CD14-positive monocyte (primary cell): ENCODE results near the gene CYP3A4. TPM values are rescaled to one million over a fixed set of nuclear protein-coding genes. Genes with fewer than 3 reads are reported as not detected.

Experiments
- DNase-seq, 3 donors: peaks; one replicate each; pipeline ENCODE4 v3.0.0-alpha.2; 2011 to 2022
- H2AFZ ChIP-seq: 2 replicates; pipeline ENCODE4 v1.6.0; 2012; ENCODE audit warnings: mild to moderate bottlenecking, low read depth, low read length, inconsistent platforms; ENCODE audit not compliant: insufficient read depth, poor library complexity, severe bottlenecking
- H3K27ac ChIP-seq, 2 donors: 1 replicate in 1 of 2; 2 replicates in 1 of 2; pipeline ENCODE4 v1.5.1; 2012 to 2013; ENCODE audit warnings: low read length in 2 of 2, control low read depth in 1 of 2, inconsistent platforms in 1 of 2, low read depth in 1 of 2, mild to moderate bottlenecking in 1 of 2
- H3K27me3 ChIP-seq, 2 donors: one replicate each; pipeline versions ENCODE4 v1.6.0 to v1.6.1; 2011 to 2013; ENCODE audit warnings: low read length in 2 of 2; ENCODE audit not compliant: control insufficient read depth in 2 of 2, insufficient read depth in 2 of 2
- H3K36me3 ChIP-seq, 2 donors: replicated peaks in 1 of 2; 1 replicate in 1 of 2; 2 replicates in 1 of 2; pipeline versions ENCODE4 v1.5.1 to v1.6.1; 2012 to 2013; ENCODE audit warnings: low read length in 2 of 2, control low read depth in 1 of 2, inconsistent platforms in 1 of 2, mild to moderate bottlenecking in 1 of 2; ENCODE audit not compliant: insufficient read depth in 2 of 2, control insufficient read depth in 1 of 2
- H3K4me1 ChIP-seq, 2 donors: 1 replicate in 1 of 2; 2 replicates in 1 of 2; pipeline versions ENCODE4 v1.5.1 to v1.6.1; 2012 to 2013; ENCODE audit warnings: low read length in 2 of 2, control low read depth in 1 of 2, inconsistent platforms in 1 of 2, mild to moderate bottlenecking in 1 of 2, moderate library complexity in 1 of 2; ENCODE audit not compliant: insufficient read depth in 2 of 2, control insufficient read depth in 1 of 2
- H3K4me2 ChIP-seq: replicated peaks from 2 replicates; pipeline ENCODE3; 2012; ENCODE audit warnings: low read length, moderate library complexity, mild to moderate bottlenecking; ENCODE audit not compliant: poor library complexity, severe bottlenecking; ENCODE audit errors: extremely low read depth
- H3K4me3 ChIP-seq, 3 experiments: fragments of 200-600 bp in 1 of 3; sonication (generic) in 1 of 3; replicated peaks in 1 of 3; 1 replicate in 2 of 3; 2 replicates in 1 of 3; pipeline ENCODE4 v1.5.1; 2011 to 2013; ENCODE audit warnings: low read length in 3 of 3, mild to moderate bottlenecking in 3 of 3, control low read depth in 2 of 3, low read depth in 2 of 3, inconsistent platforms in 1 of 3, moderate library complexity in 1 of 3
- H3K79me2 ChIP-seq: 2 replicates; pipeline ENCODE4 v1.6.0; 2012; ENCODE audit warnings: mild to moderate bottlenecking, control low read depth, inconsistent platforms, low read length, moderate library complexity; ENCODE audit not compliant: insufficient read depth
- H3K9ac ChIP-seq: 2 replicates; pipeline ENCODE4 v1.6.0; 2017; ENCODE audit warnings: low read length, mild to moderate bottlenecking; ENCODE audit not compliant: insufficient read depth, poor library complexity, severe bottlenecking
- H3K9me3 ChIP-seq, 2 donors: replicated peaks in 1 of 2; 1 replicate in 1 of 2; 2 replicates in 1 of 2; pipeline versions ENCODE4 v1.5.1 to v1.6.1; 2012 to 2013; ENCODE audit warnings: low read length in 2 of 2, control low read depth in 1 of 2; ENCODE audit not compliant: control insufficient read depth in 1 of 2, insufficient read depth in 1 of 2
- H4K20me1 ChIP-seq: 2 replicates; pipeline ENCODE4 v1.6.0; 2012; ENCODE audit warnings: mild to moderate bottlenecking, low read length, control low read depth, moderate library complexity; ENCODE audit not compliant: insufficient read depth
- H3K27ac Mint-ChIP-seq, 7 donors: one replicate each; pipeline ENCODE4 v1.8.0; 2020; ENCODE audit warnings: mild to moderate bottlenecking in 7 of 7, mixed read lengths in 7 of 7, moderate library complexity in 6 of 7, inconsistent platforms in 2 of 7
- H3K27me3 Mint-ChIP-seq, 3 donors: one replicate each; pipeline ENCODE4 v1.8.0; 2021 to 2022; ENCODE audit warnings: low read depth in 3 of 3, mild to moderate bottlenecking in 3 of 3, mixed read lengths in 3 of 3, moderate library complexity in 3 of 3, inconsistent platforms in 1 of 3
- H3K36me3 Mint-ChIP-seq, 2 donors: one replicate each; pipeline ENCODE4 v1.8.0; 2020; ENCODE audit warnings: mixed read lengths in 2 of 2, inconsistent platforms in 1 of 2, mild to moderate bottlenecking in 1 of 2
- H3K4me1 Mint-ChIP-seq: one replicate; pipeline ENCODE4 v1.8.0; 2020; ENCODE audit warnings: mild to moderate bottlenecking, mixed read lengths
- H3K4me3 Mint-ChIP-seq, 2 donors: one replicate each; pipeline ENCODE4 v1.8.0; 2020; ENCODE audit warnings: mild to moderate bottlenecking in 2 of 2, mixed read lengths in 2 of 2, moderate library complexity in 1 of 2
- H3K9me3 Mint-ChIP-seq, 7 donors: one replicate each; pipeline ENCODE4 v1.8.0; 2020 to 2022; ENCODE audit warnings: mixed read lengths in 7 of 7, mild to moderate bottlenecking in 6 of 7, moderate library complexity in 6 of 7, inconsistent platforms in 2 of 7
- WGBS: methylation state at CpG from one replicate; pipeline ENCODE4 v1.1.5; 2013; ENCODE audit warnings: missing lambda C conversion rate; ENCODE audit not compliant: insufficient coverage; 5-methylcytosine and 5-hydroxymethylcytosine counted together
- intact Hi-C, 2 donors: fragments of 100-400 bp; cut with micrococcal nuclease; formaldehyde crosslinking; loops; one replicate each; pipeline versions ENCODE4 v1.15.0 to v1.15.1; 2023
- polyA plus RNA-seq, 3 donors: library from polyadenylated mRNA; depleted of rRNA in 1 of 3; unstranded in 2 of 3; stranded (reverse) in 1 of 3; fragments of 300-500 nt in 2 of 3; fragments of >200 nt in 1 of 3; fragmentation: Illumina TruSeq in 2 of 3; gene quantifications; 1 replicate in 2 of 3; 2 replicates in 1 of 3; pipeline ENCODE4 v1.2.3, GENCODE V29; 2012 to 2021
- TF ChIP-seq, protein P1 (sequence below): fragments of 200-600 bp; IDR thresholded peaks from one replicate; pipeline ENCODE4 v1.8.0; 2022; ENCODE audit warnings: antibody characterized with exemption, mild to moderate bottlenecking

Gene CYP3A4
- polyA plus RNA-seq, 3 donors = not detected

DNA sequence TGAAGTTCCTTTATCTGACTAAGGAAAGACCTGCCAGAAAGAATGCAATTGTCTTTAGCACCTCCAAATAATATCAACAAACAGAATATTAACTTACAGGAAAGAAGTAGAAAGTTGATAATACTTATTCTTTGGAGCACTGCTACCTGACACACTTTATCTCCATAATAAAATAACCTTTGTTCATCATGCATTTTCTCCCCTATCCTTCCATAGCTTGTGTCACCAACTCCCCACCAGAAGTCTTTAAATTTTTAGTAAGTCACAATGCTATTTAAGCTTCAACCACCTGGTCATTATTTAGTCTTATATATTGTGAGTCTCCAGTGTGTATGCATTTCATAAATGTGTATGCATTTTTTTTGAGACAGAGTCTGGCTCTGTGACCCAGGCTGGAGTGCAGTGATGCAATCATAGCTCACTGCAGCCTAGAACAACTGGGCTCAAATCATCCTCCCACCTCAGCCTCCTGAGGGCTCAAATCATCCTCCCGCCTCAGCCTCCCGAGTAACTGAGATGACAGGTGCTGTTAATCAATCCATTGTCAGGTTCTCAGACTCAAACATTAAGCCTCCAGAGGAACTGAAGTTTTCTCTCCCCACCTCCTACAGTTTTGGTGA, 36.5 kb upstream of the CYP3A4 start:
- Mint-ChIP-seq H3K4me1 (no peaks in the 10 kb centered on the region), H3K36me3 (no peaks in the 10 kb centered on the region), H3K27ac (no peak overlapping the region), H3K9me3 (peaks cover 0 to 4% (median 0%) of the 10 kb centered on the region in 7 donors), H3K4me3 (no peak overlapping the region), H3K27me3 (peaks cover 9 to 24% (median 18%) of the 10 kb centered on the region in 3 donors)
- intact Hi-C loops = no loop called here
- TF ChIP-seq, protein P1, sequence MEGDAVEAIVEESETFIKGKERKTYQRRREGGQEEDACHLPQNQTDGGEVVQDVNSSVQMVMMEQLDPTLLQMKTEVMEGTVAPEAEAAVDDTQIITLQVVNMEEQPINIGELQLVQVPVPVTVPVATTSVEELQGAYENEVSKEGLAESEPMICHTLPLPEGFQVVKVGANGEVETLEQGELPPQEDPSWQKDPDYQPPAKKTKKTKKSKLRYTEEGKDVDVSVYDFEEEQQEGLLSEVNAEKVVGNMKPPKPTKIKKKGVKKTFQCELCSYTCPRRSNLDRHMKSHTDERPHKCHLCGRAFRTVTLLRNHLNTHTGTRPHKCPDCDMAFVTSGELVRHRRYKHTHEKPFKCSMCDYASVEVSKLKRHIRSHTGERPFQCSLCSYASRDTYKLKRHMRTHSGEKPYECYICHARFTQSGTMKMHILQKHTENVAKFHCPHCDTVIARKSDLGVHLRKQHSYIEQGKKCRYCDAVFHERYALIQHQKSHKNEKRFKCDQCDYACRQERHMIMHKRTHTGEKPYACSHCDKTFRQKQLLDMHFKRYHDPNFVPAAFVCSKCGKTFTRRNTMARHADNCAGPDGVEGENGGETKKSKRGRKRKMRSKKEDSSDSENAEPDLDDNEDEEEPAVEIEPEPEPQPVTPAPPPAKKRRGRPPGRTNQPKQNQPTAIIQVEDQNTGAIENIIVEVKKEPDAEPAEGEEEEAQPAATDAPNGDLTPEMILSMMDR = no peak
- H3K36me3 ChIP-seq = no peaks in the 10 kb centered on the region
- no peak overlapping the region for H3K9ac ChIP-seq
- no peaks in the 10 kb centered on the region for H3K4me1 ChIP-seq
- H3K27me3 ChIP-seq = peaks cover 2 to 3% of the 10 kb centered on the region in 2 donors
- no peak overlapping the region for H3K27ac ChIP-seq
- no peak overlapping the region for H2AFZ ChIP-seq
- no peaks in the 10 kb centered on the region for H4K20me1 ChIP-seq
- no peak for DNase-seq
- H3K4me3 ChIP-seq = no peak overlapping the region
- WGBS = no CpG with 5 or more reads among the region's 2 CpGs
- H3K9me3 ChIP-seq = no peaks in the 10 kb centered on the region
- no peak overlapping the region for H3K4me2 ChIP-seq
- no peaks in the 10 kb centered on the region for H3K79me2 ChIP-seq

GRCh38 chr7:99808766-99809165, 24.8 kb upstream of the CYP3A4 start:
- Mint-ChIP-seq H3K27ac (no peak overlapping the region), H3K4me1 (no peaks in the 10 kb centered on the region), H3K9me3 (peaks cover 3 to 21% (median 15%) of the 10 kb centered on the region in 7 donors), H3K4me3 (no peak overlapping the region), H3K27me3 (peaks cover 0 to 14% (median 6%) of the 10 kb centered on the region in 3 donors), H3K36me3 (no peaks in the 10 kb centered on the region)
- no peak overlapping the region for H3K27ac ChIP-seq
- intact Hi-C loops = no loop called here
- peaks cover 0 to 4% of the 10 kb centered on the region in 2 donors for H3K9me3 ChIP-seq
- no peak overlapping the region for H3K4me3 ChIP-seq
- H4K20me1 ChIP-seq = no peaks in the 10 kb centered on the region
- H3K27me3 ChIP-seq = peaks cover 0 to 5% of the 10 kb centered on the region in 2 donors
- no peak overlapping the region for H3K9ac ChIP-seq
- H2AFZ ChIP-seq = no peak overlapping the region
- no peaks in the 10 kb centered on the region for H3K79me2 ChIP-seq
- TF ChIP-seq, protein P1 = no peak
- no peak for DNase-seq
- no peak overlapping the region for H3K4me2 ChIP-seq
- WGBS = 76% methylated on average over 3 of the region's 5 CpGs
- H3K4me1 ChIP-seq = no peaks in the 10 kb centered on the region
- no peaks in the 10 kb centered on the region for H3K36me3 ChIP-seq
